MM.1S (cell line): ENCODE data around the gene LRRC23.

Source experiments
- DNase-seq: peaks from one replicate; pipeline ENCODE4 v3.0.0-alpha.2; 2015
- H2AFZ ChIP-seq: fragments of 300-600 bp; sonication (generic); 2 replicates; pipeline ENCODE4 v1.6.0; 2016; ENCODE audit warnings: antibody characterized with exemption, low read length
- H3F3A ChIP-seq: fragments of 300-600 bp; sonication (generic); 2 replicates; pipeline ENCODE4 v1.6.1; 2016; ENCODE audit warnings: mild to moderate bottlenecking, antibody characterized with exemption, low read length, moderate library complexity, mixed read lengths; ENCODE audit not compliant: insufficient read depth
- H3K27ac ChIP-seq: fragments of 300-600 bp; sonication (generic); 2 replicates; pipeline ENCODE4 v1.5.1; 2016; ENCODE audit warnings: mild to moderate bottlenecking, low read length
- H3K27me3 ChIP-seq: fragments of 300-600 bp; sonication (generic); replicated peaks from 2 replicates; pipeline ENCODE4 v1.6.0; 2016; ENCODE audit warnings: low read length; ENCODE audit not compliant: insufficient read depth
- H3K36me3 ChIP-seq: fragments of 300-600 bp; sonication (generic); replicated peaks from 2 replicates; pipeline ENCODE4 v1.6.1; 2016; ENCODE audit warnings: mild to moderate bottlenecking, low read length, mixed read lengths; ENCODE audit not compliant: insufficient read depth
- H3K4me1 ChIP-seq: fragments of 300-600 bp; sonication (generic); 2 replicates; pipeline ENCODE4 v1.6.1; 2016; ENCODE audit warnings: low read length, mixed read lengths
- H3K4me2 ChIP-seq: fragments of 300-600 bp; sonication (generic); 2 replicates; pipeline ENCODE4 v1.6.0; 2016; ENCODE audit warnings: low read depth, low read length
- H3K4me3 ChIP-seq: fragments of 300-600 bp; sonication (generic); 2 replicates; pipeline ENCODE4 v1.5.1; 2016; ENCODE audit warnings: low read length, mixed read lengths
- H3K79me2 ChIP-seq: fragments of 300-600 bp; sonication (generic); 2 replicates; pipeline ENCODE4 v1.6.1; 2016; ENCODE audit warnings: mixed run types, low read length, mixed read lengths
- H3K9ac ChIP-seq: fragments of 300-600 bp; sonication (generic); 2 replicates; pipeline ENCODE4 v1.6.1; 2016; ENCODE audit warnings: low read length, mixed read lengths
- H3K9me2 ChIP-seq: fragments of 300-600 bp; sonication (generic); replicated peaks from 2 replicates; pipeline ENCODE4 v1.6.1; 2016; ENCODE audit warnings: mild to moderate bottlenecking, low read length, mixed read lengths; ENCODE audit not compliant: insufficient read depth
- H3K9me3 ChIP-seq: fragments of 300-600 bp; sonication (generic); replicated peaks from 2 replicates; pipeline ENCODE4 v1.6.1; 2016; ENCODE audit warnings: mild to moderate bottlenecking, low read length, mixed read lengths; ENCODE audit not compliant: insufficient read depth
- H4K20me1 ChIP-seq: fragments of 300-600 bp; sonication (generic); 2 replicates; pipeline ENCODE4 v1.6.1; 2016; ENCODE audit warnings: mild to moderate bottlenecking, low read length, moderate library complexity, mixed read lengths; ENCODE audit not compliant: insufficient read depth
- CTCF ChIP-seq: fragments of 300-600 bp; sonication (generic); IDR thresholded peaks from 2 replicates; pipeline ENCODE4 v1.5.1; 2016; ENCODE audit warnings: antibody characterized with exemption, low read length, mixed read lengths
- EZH2 ChIP-seq: fragments of 300-600 bp; sonication (generic); optimal IDR thresholded peaks from 2 replicates; pipeline ENCODE3; 2017; ENCODE audit warnings: low read depth, mild to moderate bottlenecking, antibody characterized with exemption, low read length, mixed read lengths
- EZH2phosphoT487 ChIP-seq: fragments of 300-600 bp; sonication (generic); IDR thresholded peaks from 2 replicates; pipeline ENCODE4 v1.6.1; 2018; ENCODE audit warnings: antibody characterized with exemption, low read length

Gene LRRC23

GRCh38 chr12:6941782-6942181 is 37.2 kb downstream of the LRRC23 start:
- Histone ChIP-seq H3K9me3 (no peaks in the 10 kb centered on the region), H3K27ac (no peak overlapping the region), H3F3A (peaks cover 40% of the 10 kb centered on the region), H3K36me3 (no peaks in the 10 kb centered on the region), H3K4me1 (peaks cover 17% of the 10 kb centered on the region), H4K20me1 (no peaks in the 10 kb centered on the region), H2AFZ (no peak overlapping the region), H3K4me3 (no peak overlapping the region), H3K4me2 (no peak overlapping the region), H3K27me3 (no peaks in the 10 kb centered on the region), H3K79me2 (peaks cover 20% of the 10 kb centered on the region), H3K9ac (no peak overlapping the region), H3K9me2 (no peaks in the 10 kb centered on the region)
- TF ChIP-seq CTCF (no peak), EZH2phosphoT487 (no peak), EZH2 (no peak)
- no peak for DNase-seq

GRCh38 chr12:6942331-6942665 is 37.7 kb downstream of the LRRC23 start:
- H3K9ac ChIP-seq = no peak overlapping the region

GRCh38 chr12:6943389-6943721 is 38.7 kb downstream of the LRRC23 start:
- H3K9me2 ChIP-seq = no peaks in the 10 kb centered on the region
- H3K27me3 ChIP-seq = no peaks in the 10 kb centered on the region
- peak overlapping the region; percentile 90 for H3K4me3 ChIP-seq
- H3K9ac ChIP-seq = peak overlapping the region; percentile 87
- no peaks in the 10 kb centered on the region for H3K36me3 ChIP-seq
- H3F3A ChIP-seq = peaks cover 47% of the 10 kb centered on the region
- DNase-seq = peak; percentile 94
- H3K27ac ChIP-seq = peak overlapping the region; percentile 93
- TF ChIP-seq EZH2 (no peak), EZH2phosphoT487 (no peak), CTCF (no peak)
- H3K4me2 ChIP-seq = peak overlapping the region; percentile 84
- H3K79me2 ChIP-seq = peaks cover 14% of the 10 kb centered on the region
- H2AFZ ChIP-seq = no peak overlapping the region
- no peaks in the 10 kb centered on the region for H3K9me3 ChIP-seq
- no peaks in the 10 kb centered on the region for H4K20me1 ChIP-seq
- peaks cover 15% of the 10 kb centered on the region for H3K4me1 ChIP-seq

More at GRCh38 chr12:6942331-6942665, 37.7 kb downstream of the LRRC23 start:
- H3K4me3 ChIP-seq = no peak overlapping the region
- no peaks in the 10 kb centered on the region for H3K9me2 ChIP-seq
- H3F3A ChIP-seq = peaks cover 45% of the 10 kb centered on the region
- H3K27me3 ChIP-seq = no peaks in the 10 kb centered on the region
- DNase-seq = no peak
- no peak overlapping the region for H3K4me2 ChIP-seq
- H3K4me1 ChIP-seq = peaks cover 18% of the 10 kb centered on the region
- TF ChIP-seq CTCF = no peak
- no peak for TF ChIP-seq EZH2
- no peak for TF ChIP-seq EZH2phosphoT487
- no peak overlapping the region; the same call in 1 of the 2 replicates for H3K27ac ChIP-seq
- no peaks in the 10 kb centered on the region for H3K36me3 ChIP-seq
- H2AFZ ChIP-seq = no peak overlapping the region
- no peaks in the 10 kb centered on the region for H4K20me1 ChIP-seq
- H3K79me2 ChIP-seq = peaks cover 16% of the 10 kb centered on the region
- no peaks in the 10 kb centered on the region for H3K9me3 ChIP-seq
